Gastrocnemius medialis (tissue), 4 donors: ENCODE data around the gene CATSPER1. TPM values are rescaled to one million over a fixed set of nuclear protein-coding genes. Genes with fewer than 3 reads are reported as not detected.
"Not testable (repeated sequence)": the region's sequence is repeated elsewhere in the genome, so short reads cannot be mapped to it uniquely, and the experiment has no call there.

Experiments used
- ATAC-seq, 2 donors: fragments of 150-250 bp; one replicate each; pipeline ENCODE4 v1.9.1; 2016
- DNase-seq, 2 donors: peaks; one replicate each; pipeline ENCODE4 v3.0.0-alpha.2; 2019
- H3K27ac ChIP-seq, 4 donors: fragments of 200-600 bp; sonication (generic); 1 replicate in 1 of 4; 2 replicates in 3 of 4; pipeline ENCODE4 v1.5.1; 2016 to 2018; ENCODE audit warnings: mild to moderate bottlenecking in 2 of 4, moderate library complexity in 1 of 4
- H3K27me3 ChIP-seq, 3 donors: fragments of 200-600 bp; sonication (generic) in 2 of 3; 1 replicate in 1 of 3; 2 replicates in 2 of 3; pipeline versions ENCODE4 v1.5.1 to v1.6.0; 2016 to 2019; ENCODE audit warnings: mild to moderate bottlenecking in 1 of 3, moderate library complexity in 1 of 3
- H3K36me3 ChIP-seq, 2 donors: fragments of 200-600 bp; sonication (generic) in 1 of 2; one replicate each; pipeline ENCODE4 v1.5.1; 2017 to 2018
- H3K4me1 ChIP-seq, 2 donors: fragments of 200-600 bp; sonication (generic) in 1 of 2; one replicate each; pipeline ENCODE4 v1.5.1; 2016 to 2017; ENCODE audit warnings: mild to moderate bottlenecking in 2 of 2
- H3K4me3 ChIP-seq, 4 donors: fragments of 200-600 bp; sonication (generic) in 3 of 4; 1 replicate in 1 of 4; 2 replicates in 3 of 4; pipeline ENCODE4 v1.5.1; 2016 to 2019; ENCODE audit warnings: mild to moderate bottlenecking in 2 of 4
- H3K9me3 ChIP-seq, 3 donors: fragments of 200-600 bp; sonication (generic) in 2 of 3; 1 replicate in 1 of 3; 2 replicates in 2 of 3; pipeline ENCODE4 v1.5.1; 2016 to 2019
- POLR2A ChIP-seq, 2 donors: fragments of 450-650 bp; IDR thresholded peaks; one replicate each; pipeline ENCODE4 v1.6.1; 2017; ENCODE audit warnings: antibody characterized with exemption in 2 of 2, mild to moderate bottlenecking in 2 of 2, moderate library complexity in 2 of 2
- in situ Hi-C, 4 donors: fragments of 200-750 bp; cut with MboI; loops; one replicate each; pipeline versions ENCODE4 v1.15.0 to v1.8.0; 2017; ENCODE audit warnings: low sequenced_read_pairs in 4 of 4
- intact Hi-C: fragments of 100-400 bp; cut with DNase I; formaldehyde crosslinking; loops from one replicate; pipeline ENCODE4 v1.15.1; 2023; ENCODE audit warnings: low total_unique reads
- total RNA-seq, 4 donors: library from RNA; depleted of rRNA; stranded (reverse); fragments of >200 nt; gene quantifications; one replicate each; pipeline versions ENCODE4 v1.1.0 to v1.2.3, GENCODE V29; 2016
- TF ChIP-seq, protein P1 (sequence below), 5 experiments: fragments of 450-650 bp in 3 of 5; fragments of 200-600 bp in 2 of 5; sonication (generic) in 2 of 5; IDR thresholded peaks in 4 of 5; conservative IDR thresholded peaks in 1 of 5; 1 replicate in 4 of 5; 2 replicates in 1 of 5; pipeline ENCODE4 v1.5.1; 2016 to 2019; ENCODE audit warnings: antibody characterized with exemption in 5 of 5, mild to moderate bottlenecking in 3 of 5, moderate library complexity in 3 of 5

The CATSPER1 gene
- total RNA-seq, 4 donors from 2014 or later = not detected

GRCh38 chr11:66035653-66036333 is 9.5 kb upstream of the CATSPER1 start:
- Histone ChIP-seq H3K4me3 (no peak overlapping the region), H3K27me3 (no peaks in the 10 kb centered on the region), H3K27ac (no peak overlapping the region), H3K4me1 (no peaks in the 10 kb centered on the region), H3K36me3 (no peaks in the 10 kb centered on the region), H3K9me3 (no peaks in the 10 kb centered on the region)
- DNase-seq (no peak), ATAC-seq (no peak)
- TF ChIP-seq, protein P1, sequence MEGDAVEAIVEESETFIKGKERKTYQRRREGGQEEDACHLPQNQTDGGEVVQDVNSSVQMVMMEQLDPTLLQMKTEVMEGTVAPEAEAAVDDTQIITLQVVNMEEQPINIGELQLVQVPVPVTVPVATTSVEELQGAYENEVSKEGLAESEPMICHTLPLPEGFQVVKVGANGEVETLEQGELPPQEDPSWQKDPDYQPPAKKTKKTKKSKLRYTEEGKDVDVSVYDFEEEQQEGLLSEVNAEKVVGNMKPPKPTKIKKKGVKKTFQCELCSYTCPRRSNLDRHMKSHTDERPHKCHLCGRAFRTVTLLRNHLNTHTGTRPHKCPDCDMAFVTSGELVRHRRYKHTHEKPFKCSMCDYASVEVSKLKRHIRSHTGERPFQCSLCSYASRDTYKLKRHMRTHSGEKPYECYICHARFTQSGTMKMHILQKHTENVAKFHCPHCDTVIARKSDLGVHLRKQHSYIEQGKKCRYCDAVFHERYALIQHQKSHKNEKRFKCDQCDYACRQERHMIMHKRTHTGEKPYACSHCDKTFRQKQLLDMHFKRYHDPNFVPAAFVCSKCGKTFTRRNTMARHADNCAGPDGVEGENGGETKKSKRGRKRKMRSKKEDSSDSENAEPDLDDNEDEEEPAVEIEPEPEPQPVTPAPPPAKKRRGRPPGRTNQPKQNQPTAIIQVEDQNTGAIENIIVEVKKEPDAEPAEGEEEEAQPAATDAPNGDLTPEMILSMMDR (IDR thresholded peaks at IDR 0.05 in 4 of 5, conservative IDR thresholded peaks at IDR 0.05 in 1 of 5) = no peak
- no peak for TF ChIP-seq POLR2A (IDR thresholded peaks at IDR 0.05)
- in situ Hi-C loops = no loop called here
- intact Hi-C loops = no loop called here

GRCh38 chr11:66032957-66033735 is 6.9 kb upstream of the CATSPER1 start:
- Histone ChIP-seq H3K36me3 (no peaks in the 10 kb centered on the region), H3K9me3 (no peaks in the 10 kb centered on the region), H3K27ac (no peak overlapping the region), H3K4me1 (no peaks in the 10 kb centered on the region), H3K27me3 (no peaks in the 10 kb centered on the region), H3K4me3 (no peak overlapping the region)
- intact Hi-C loops (no loop called here), in situ Hi-C loops (no loop called here)
- ATAC-seq (no peak), DNase-seq (no peak)
- TF ChIP-seq, protein P1 (IDR thresholded peaks at IDR 0.05 in 4 of 5, conservative IDR thresholded peaks at IDR 0.05 in 1 of 5) = no peak
- no peak for TF ChIP-seq POLR2A (IDR thresholded peaks at IDR 0.05)

DNA sequence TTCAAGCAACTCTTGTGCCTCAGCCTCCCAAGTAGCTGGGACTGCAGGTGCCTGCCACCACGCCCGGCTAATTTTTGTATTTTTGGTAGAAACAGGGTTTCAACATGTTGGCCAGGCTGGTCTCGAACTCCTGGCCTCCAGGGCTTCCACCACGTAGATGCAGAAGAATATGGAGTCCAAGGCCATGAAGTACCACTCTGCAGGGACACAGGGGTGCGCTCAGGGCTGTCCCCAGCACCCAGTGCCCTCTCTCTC is 3.2 kb downstream of the CATSPER1 start:
- ATAC-seq, H3K4me1 ChIP-seq, H3K9me3 ChIP-seq, H3K27me3 ChIP-seq, H3K36me3 ChIP-seq, in situ Hi-C loops, DNase-seq, intact Hi-C loops, H3K27ac ChIP-seq, H3K4me3 ChIP-seq: not testable (repeated sequence)

DNA sequence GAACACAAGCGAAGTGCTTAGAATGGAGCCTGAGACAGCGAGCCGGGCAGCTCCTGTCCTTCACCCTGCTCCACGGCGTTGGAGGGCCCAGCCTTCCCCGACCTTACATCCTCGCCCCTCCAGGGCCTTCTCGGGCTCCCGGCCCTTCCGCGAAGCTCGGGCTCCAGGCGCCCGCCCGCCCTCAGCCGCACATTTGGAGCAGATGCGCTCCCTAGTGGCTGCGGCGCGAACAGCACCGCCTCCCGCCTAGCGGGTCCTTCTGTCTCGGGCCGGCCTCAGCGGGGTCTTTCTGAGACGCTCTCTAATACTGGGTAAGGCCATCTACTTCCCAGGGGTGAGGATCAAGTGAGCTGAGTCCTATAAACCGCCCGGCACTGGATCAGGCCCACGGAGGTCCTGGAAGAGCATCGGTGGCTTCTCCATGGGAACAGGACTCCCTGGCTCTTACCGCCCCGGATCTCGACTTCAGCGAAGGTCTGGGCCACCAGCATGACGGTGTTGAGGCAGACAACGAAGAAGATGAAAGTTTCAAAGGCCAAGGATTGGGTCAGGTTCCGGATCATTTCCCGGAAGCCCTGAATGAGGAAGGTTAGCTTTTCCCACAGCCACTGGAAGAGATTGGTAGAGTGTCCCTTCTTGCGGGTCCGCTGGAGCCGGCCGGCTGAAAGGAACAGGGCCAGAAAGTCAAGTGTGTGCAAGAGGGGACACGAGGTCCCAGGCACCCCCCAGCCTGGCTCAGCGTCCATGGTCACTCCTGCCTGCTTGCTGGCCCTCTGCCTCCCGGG is 3.7 kb downstream of the CATSPER1 start:
- Histone ChIP-seq H3K4me3 (peak overlapping the region; percentile 21 to 49 (median 32)), H3K27ac (no peak overlapping the region), H3K36me3 (no peaks in the 10 kb centered on the region), H3K9me3 (no peaks in the 10 kb centered on the region), H3K4me1 (no peaks in the 10 kb centered on the region), H3K27me3 (no peaks in the 10 kb centered on the region)
- ATAC-seq (peak; percentile 83 to 94), DNase-seq (peak; percentile 19 to 47)
- in situ Hi-C loops (no loop called here), intact Hi-C loops (loop anchor here (1.0 kb wide), 1 partner anchor 33 kb away; no protein-coding TSS in a partner anchor)
- TF ChIP-seq, protein P1 (IDR thresholded peaks at IDR 0.05 in 4 of 5, conservative IDR thresholded peaks at IDR 0.05 in 1 of 5) = peak; percentile 90 to 97 (median 92)
- no peak for TF ChIP-seq POLR2A (IDR thresholded peaks at IDR 0.05)
